Gastroesophageal sphincter (tissue), 4 donors: ENCODE measurements around the gene C14orf119. TPM values are rescaled to one million over a fixed set of nuclear protein-coding genes. Genes with fewer than 3 reads are reported as not detected.
A peak's percentile ranks its signal among the peaks of the same experiment; 100 is the strongest.

ENCODE experiments used
- ATAC-seq: fragments of 150-250 bp; one replicate; pipeline ENCODE4 v1.9.1; 2016; ENCODE audit warnings: mild to moderate bottlenecking, moderate library complexity
- H3K27ac ChIP-seq, 4 donors: fragments of 200-600 bp; sonication (generic) in 3 of 4; 1 replicate in 3 of 4; 2 replicates in 1 of 4; pipeline ENCODE4 v1.5.1; 2016 to 2019
- H3K27me3 ChIP-seq: fragments of 200-600 bp; sonication (generic); one replicate; pipeline ENCODE4 v1.5.1; 2019
- H3K36me3 ChIP-seq, 2 donors: fragments of 200-600 bp; sonication (generic); one replicate each; pipeline ENCODE4 v1.5.1; 2019; ENCODE audit warnings: control low read depth in 1 of 2
- H3K4me1 ChIP-seq, 3 donors: fragments of 200-600 bp; sonication (generic); 1 replicate in 2 of 3; 2 replicates in 1 of 3; pipeline ENCODE4 v1.5.1; 2016 to 2019; ENCODE audit warnings: control low read depth in 2 of 3
- H3K4me3 ChIP-seq, 2 donors: fragments of 200-600 bp; sonication (generic); one replicate each; pipeline ENCODE4 v1.5.1; 2019; ENCODE audit warnings: mild to moderate bottlenecking in 1 of 2, moderate library complexity in 1 of 2
- H3K9me3 ChIP-seq, 3 donors: fragments of 200-600 bp; sonication (generic); one replicate each; pipeline ENCODE4 v1.5.1; 2017 to 2019; ENCODE audit warnings: control low read depth in 2 of 3
- EP300 ChIP-seq: sonication (generic); formaldehyde crosslinking; IDR thresholded peaks from one replicate; pipeline ENCODE4 v1.6.1; 2017; ENCODE audit warnings: antibody characterized with exemption, mild to moderate bottlenecking
- POLR2A ChIP-seq, 2 donors: fragments of 450-650 bp; IDR thresholded peaks; one replicate each; pipeline ENCODE4 v1.6.1; 2017; ENCODE audit warnings: antibody characterized with exemption in 2 of 2, mild to moderate bottlenecking in 2 of 2, moderate library complexity in 1 of 2
- POLR2AphosphoS5 ChIP-seq: sonication (generic); formaldehyde crosslinking; IDR thresholded peaks from one replicate; pipeline ENCODE4 v1.6.1; 2017; ENCODE audit warnings: antibody characterized with exemption
- WGBS, 2 donors: methylation state at CpG; one replicate each; pipeline ENCODE4 v1.1.5; 2018; ENCODE audit warnings: low coverage in 1 of 2; 5-methylcytosine and 5-hydroxymethylcytosine counted together
- total RNA-seq, 4 donors: library from RNA; depleted of rRNA; stranded (reverse); fragments of >200 nt; gene quantifications; one replicate each; pipeline ENCODE4 v1.1.0, GENCODE V29; 2016
- TF ChIP-seq, protein P1 (sequence below), 4 experiments: fragments of 200-600 bp in 2 of 4; fragments of 450-650 bp in 2 of 4; sonication (generic) in 1 of 4; IDR thresholded peaks; one replicate each; pipeline ENCODE4 v1.5.1; 2017 to 2019; ENCODE audit warnings: antibody characterized with exemption in 4 of 4, mild to moderate bottlenecking in 2 of 4, moderate library complexity in 2 of 4

Gene C14orf119
- total RNA-seq, 4 donors from 2014 or later, result 31.3 to 38.2 (median 33.4) TPM

GRCh38 chr14:23127861-23128260 lies 32.6 kb downstream of the C14orf119 start:
- H3K27ac ChIP-seq, result peak overlapping the region in 1 of 4 donors; percentile 10
- WGBS, 2 donors, result 92 to 100% methylated on average over 1 to 2 of the region's 3 CpGs
- no peaks in the 10 kb centered on the region for H3K27me3 ChIP-seq
- H3K4me1 ChIP-seq, result peaks cover 0 to 42% (median 0%) of the 10 kb centered on the region in 3 donors
- ATAC-seq, result no peak
- peaks cover 0 to 56% of the 10 kb centered on the region in 2 donors for H3K36me3 ChIP-seq
- no peak overlapping the region for H3K4me3 ChIP-seq
- TF ChIP-seq POLR2AphosphoS5, result no peak
- no peak for TF ChIP-seq POLR2A (IDR thresholded peaks at IDR 0.05)
- TF ChIP-seq, protein P1, sequence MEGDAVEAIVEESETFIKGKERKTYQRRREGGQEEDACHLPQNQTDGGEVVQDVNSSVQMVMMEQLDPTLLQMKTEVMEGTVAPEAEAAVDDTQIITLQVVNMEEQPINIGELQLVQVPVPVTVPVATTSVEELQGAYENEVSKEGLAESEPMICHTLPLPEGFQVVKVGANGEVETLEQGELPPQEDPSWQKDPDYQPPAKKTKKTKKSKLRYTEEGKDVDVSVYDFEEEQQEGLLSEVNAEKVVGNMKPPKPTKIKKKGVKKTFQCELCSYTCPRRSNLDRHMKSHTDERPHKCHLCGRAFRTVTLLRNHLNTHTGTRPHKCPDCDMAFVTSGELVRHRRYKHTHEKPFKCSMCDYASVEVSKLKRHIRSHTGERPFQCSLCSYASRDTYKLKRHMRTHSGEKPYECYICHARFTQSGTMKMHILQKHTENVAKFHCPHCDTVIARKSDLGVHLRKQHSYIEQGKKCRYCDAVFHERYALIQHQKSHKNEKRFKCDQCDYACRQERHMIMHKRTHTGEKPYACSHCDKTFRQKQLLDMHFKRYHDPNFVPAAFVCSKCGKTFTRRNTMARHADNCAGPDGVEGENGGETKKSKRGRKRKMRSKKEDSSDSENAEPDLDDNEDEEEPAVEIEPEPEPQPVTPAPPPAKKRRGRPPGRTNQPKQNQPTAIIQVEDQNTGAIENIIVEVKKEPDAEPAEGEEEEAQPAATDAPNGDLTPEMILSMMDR (IDR thresholded peaks at IDR 0.05), result no peak
- TF ChIP-seq EP300, result no peak
- no peaks in the 10 kb centered on the region for H3K9me3 ChIP-seq

GRCh38 chr14:23128969-23129758 lies 33.9 kb downstream of the C14orf119 start:
- Histone ChIP-seq H3K4me1 (peaks cover 0 to 32% (median 0%) of the 10 kb centered on the region in 3 donors), H3K36me3 (peaks cover 0 to 66% of the 10 kb centered on the region in 2 donors), H3K27ac (peak overlapping the region in 2 of 4 donors; percentile 56 to 70), H3K4me3 (no peak overlapping the region), H3K9me3 (no peaks in the 10 kb centered on the region), H3K27me3 (no peaks in the 10 kb centered on the region)
- WGBS, 2 donors, result 92 to 97% methylated on average over 6 to 7 of the region's 7 CpGs
- ATAC-seq, result no peak
- TF ChIP-seq POLR2AphosphoS5 (no peak), POLR2A (IDR thresholded peaks at IDR 0.05) (no peak), EP300 (no peak)
- TF ChIP-seq, protein P1 (IDR thresholded peaks at IDR 0.05), result no peak

- WGBS, 2 donors, result 83 to 92% methylated on average over 7 of the region's 7 CpGs
- Histone ChIP-seq H3K4me3 (no peak overlapping the region), H3K27me3 (no peaks in the 10 kb centered on the region), H3K27ac (peak overlapping the region in 2 of 4 donors; percentile 56 to 70), H3K4me1 (peaks cover 0 to 32% (median 0%) of the 10 kb centered on the region in 3 donors), H3K9me3 (no peaks in the 10 kb centered on the region), H3K36me3 (peaks cover 0 to 71% of the 10 kb centered on the region in 2 donors)
- ATAC-seq, result no peak
- TF ChIP-seq EP300 (no peak), POLR2A (IDR thresholded peaks at IDR 0.05) (no peak), POLR2AphosphoS5 (no peak)
- TF ChIP-seq, protein P1 (IDR thresholded peaks at IDR 0.05), result no peak
Observed at GRCh38 chr14:23129759-23130316, 34.5 kb downstream of the C14orf119 start.

GRCh38 chr14:23130871-23131270 lies 35.6 kb downstream of the C14orf119 start:
- no peaks in the 10 kb centered on the region for H3K27me3 ChIP-seq
- 17 to 47% methylated on average over 2 to 3 of the region's 3 CpGs for WGBS, 2 donors
- H3K4me3 ChIP-seq, result no peak overlapping the region
- no peaks in the 10 kb centered on the region for H3K9me3 ChIP-seq
- H3K27ac ChIP-seq, result peak overlapping the region; percentile 20 to 70 (median 54)
- peaks cover 0 to 80% of the 10 kb centered on the region in 2 donors for H3K36me3 ChIP-seq
- TF ChIP-seq POLR2A (IDR thresholded peaks at IDR 0.05), result no peak
- peak; percentile 12 for TF ChIP-seq POLR2AphosphoS5
- peaks cover 0 to 26% (median 0%) of the 10 kb centered on the region in 3 donors for H3K4me1 ChIP-seq
- peak; percentile 68 for ATAC-seq

DNA sequence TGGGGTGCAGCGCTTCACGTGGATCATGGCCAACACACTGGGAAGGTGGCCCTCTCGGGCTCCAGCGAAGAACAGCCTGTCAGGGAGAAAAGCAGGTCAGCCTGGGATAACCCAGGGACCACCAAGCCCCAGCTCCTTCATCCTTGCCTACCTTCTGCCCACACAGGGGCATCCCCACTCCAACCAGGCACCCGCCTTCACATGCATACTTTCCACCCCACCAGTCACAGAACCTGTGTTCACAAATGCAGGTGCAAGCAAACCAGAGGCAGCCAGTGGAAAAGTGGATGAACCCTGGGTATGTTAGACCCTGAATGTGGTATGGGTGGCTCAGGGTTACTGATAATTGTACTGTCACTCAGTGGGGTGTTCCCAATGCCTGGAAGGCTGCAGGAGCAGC lies 36.2 kb downstream of the C14orf119 start:
- Histone ChIP-seq H3K27ac (peak overlapping the region; percentile 20 to 70 (median 54)), H3K9me3 (no peaks in the 10 kb centered on the region), H3K27me3 (no peaks in the 10 kb centered on the region), H3K4me1 (peaks cover 0 to 20% (median 0%) of the 10 kb centered on the region in 3 donors), H3K36me3 (peaks cover 0 to 81% of the 10 kb centered on the region in 2 donors), H3K4me3 (no peak overlapping the region)
- TF ChIP-seq EP300, result no peak
- TF ChIP-seq POLR2A (IDR thresholded peaks at IDR 0.05), result no peak
- TF ChIP-seq, protein P1 (IDR thresholded peaks at IDR 0.05), result no peak
- no peak for TF ChIP-seq POLR2AphosphoS5
- no CpG with 5 or more reads among the region's 5 CpGs for WGBS, 2 donors
- no peak for ATAC-seq
